Fibroblast of skin of back (primary cell): ENCODE results near the gene TDRD9.
"Not testable (repeated sequence)": the region's sequence is repeated elsewhere in the genome, so short reads cannot be mapped to it uniquely, and the experiment has no call there.

Experiments
- DNase-seq: peaks from one replicate; pipeline ENCODE4 v3.0.0-alpha.2; 2013

TDRD9 gene

GRCh38 chr14:103920981-103921854 is 7.0 kb upstream of the TDRD9 start:
- DNase-seq = peak; percentile 90

- DNase-seq = not testable (repeated sequence)
These were observed 6.4 kb upstream of the TDRD9 start for GRCh38 chr14:103921855-103922200.

- no peak for DNase-seq
These were observed 4.4 kb upstream of the TDRD9 start for GRCh38 chr14:103923863-103924262.

GRCh38 chr14:103925316-103925715 is 2.9 kb upstream of the TDRD9 start:
- no peak for DNase-seq

GRCh38 chr14:103927566-103927965 is 690 bp upstream of the TDRD9 start:
- DNase-seq = no peak

- DNase-seq = no peak
These were observed 1.9 kb downstream of the TDRD9 start for GRCh38 chr14:103930051-103930604.

GRCh38 chr14:103931422-103931821 is 3.2 kb downstream of the TDRD9 start:
- no peak for DNase-seq

- DNase-seq = no peak
These were observed 4.7 kb downstream of the TDRD9 start for GRCh38 chr14:103932791-103933490.

- DNase-seq = no peak
These were observed 6.8 kb downstream of the TDRD9 start for GRCh38 chr14:103935102-103935501.

GRCh38 chr14:103941462-103941861 is 13.2 kb downstream of the TDRD9 start:
- DNase-seq = no peak

GRCh38 chr14:103941973-103942736 is 13.9 kb downstream of the TDRD9 start, which contains the start of gene RD3L:
Gene RD3L (minus strand): TSS chr14:103942529. CDS start chr14:103941695, 834 bp downstream.
- no peak for DNase-seq

- no peak for DNase-seq
These were observed 15.4 kb downstream of the TDRD9 start for GRCh38 chr14:103943673-103944072.

GRCh38 chr14:103946975-103947374 is 18.7 kb downstream of the TDRD9 start:
- DNase-seq = no peak

GRCh38 chr14:103948442-103948841 is 20.2 kb downstream of the TDRD9 start:
- no peak for DNase-seq

GRCh38 chr14:103949131-103949790 is 21.0 kb downstream of the TDRD9 start:
- DNase-seq = no peak

- DNase-seq = no peak
These were observed 32.3 kb downstream of the TDRD9 start for GRCh38 chr14:103960457-103961055.

- no peak for DNase-seq
These were observed 33.8 kb downstream of the TDRD9 start for GRCh38 chr14:103961928-103962578.

- no peak for DNase-seq
These were observed 38.4 kb downstream of the TDRD9 start for GRCh38 chr14:103966631-103967030.

- DNase-seq = no peak
These were observed 41.7 kb downstream of the TDRD9 start for GRCh38 chr14:103969961-103970360.

- DNase-seq = no peak
These were observed 45.1 kb downstream of the TDRD9 start for GRCh38 chr14:103973354-103973753.

GRCh38 chr14:103974575-103974974 is 46.3 kb downstream of the TDRD9 start:
- DNase-seq = no peak
